Activated CD4-positive, alpha-beta memory T cell treated with anti-CD3 and anti-CD28 coated beads, Interleukin-2, amount 10 ng/mL, durations not matched to agents 7 days and 5 days (primary cell): ENCODE data around the gene CCDC30. TPM values are rescaled to one million over a fixed set of nuclear protein-coding genes. Genes with fewer than 3 reads are reported as not detected.
"Not testable (repeated sequence)": the region's sequence is repeated elsewhere in the genome, so short reads cannot be mapped to it uniquely, and the experiment has no call there.

ENCODE experiments used
- CTCF ChIA-PET: fragments of 350-600 bp; sonication (Branson Sonifier 250); formaldehyde crosslinking; loops from one replicate; lab custom pipeline; 2021; ENCODE audit warnings: antibody characterized with exemption, inconsistent platforms; lab: Charles Lee
- POLR2A ChIA-PET: fragments of 350-600 bp; sonication (Branson Sonifier 250); formaldehyde crosslinking; loops from one replicate; lab custom pipeline; 2021; ENCODE audit warnings: antibody characterized with exemption; lab: Charles Lee
- DNase-seq: peaks from one replicate; pipeline ENCODE4 v3.0.0-alpha.2; 2020
- H3K27ac Mint-ChIP-seq: one replicate; pipeline ENCODE4 v1.8.0; 2021; ENCODE audit warnings: mild to moderate bottlenecking, mixed read lengths
- H3K27me3 Mint-ChIP-seq: one replicate; pipeline ENCODE4 v1.8.0; 2021; ENCODE audit warnings: mixed read lengths
- H3K36me3 Mint-ChIP-seq: one replicate; pipeline ENCODE4 v1.8.0; 2021; ENCODE audit warnings: low read depth, mixed read lengths
- H3K4me1 Mint-ChIP-seq: one replicate; pipeline ENCODE4 v1.8.0; 2021; ENCODE audit warnings: mixed read lengths
- H3K4me3 Mint-ChIP-seq: one replicate; pipeline ENCODE4 v1.8.0; 2021; ENCODE audit warnings: mild to moderate bottlenecking, mixed read lengths
- H3K9me3 Mint-ChIP-seq: one replicate; pipeline ENCODE4 v1.8.0; 2021; ENCODE audit warnings: mixed read lengths
- total RNA-seq, 2 experiments: library from RNA; stranded (reverse); gene quantifications; one replicate each; pipeline ENCODE4 v1.2.3, GENCODE V29; 2021

The CCDC30 gene
- total RNA-seq, 2 experiments from 2014 or later, result 1.6 to 2.5 TPM

DNA sequence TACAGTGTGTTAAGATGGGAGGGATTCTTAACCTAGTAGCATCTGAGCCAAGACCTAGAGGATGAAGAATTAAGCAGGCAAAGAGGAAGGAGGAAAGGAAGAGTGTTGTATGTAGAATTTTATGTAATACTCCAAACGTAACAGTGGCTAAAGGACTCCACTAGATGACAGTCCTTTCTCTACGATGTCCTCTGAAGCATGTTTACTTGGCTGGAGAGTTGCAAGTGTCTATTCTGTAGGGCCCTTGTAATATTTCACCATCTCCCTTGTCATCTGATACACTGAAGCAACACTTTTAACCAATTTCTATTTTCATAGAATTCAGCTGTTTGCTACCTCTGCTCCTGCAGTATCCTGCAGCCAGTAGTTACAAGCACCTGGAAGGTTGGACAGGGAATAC is 217.0 kb downstream of the CCDC30 start:
- no peak overlapping the region for H3K27ac Mint-ChIP-seq
- H3K9me3 Mint-ChIP-seq, result no peaks in the 10 kb centered on the region

DNA sequence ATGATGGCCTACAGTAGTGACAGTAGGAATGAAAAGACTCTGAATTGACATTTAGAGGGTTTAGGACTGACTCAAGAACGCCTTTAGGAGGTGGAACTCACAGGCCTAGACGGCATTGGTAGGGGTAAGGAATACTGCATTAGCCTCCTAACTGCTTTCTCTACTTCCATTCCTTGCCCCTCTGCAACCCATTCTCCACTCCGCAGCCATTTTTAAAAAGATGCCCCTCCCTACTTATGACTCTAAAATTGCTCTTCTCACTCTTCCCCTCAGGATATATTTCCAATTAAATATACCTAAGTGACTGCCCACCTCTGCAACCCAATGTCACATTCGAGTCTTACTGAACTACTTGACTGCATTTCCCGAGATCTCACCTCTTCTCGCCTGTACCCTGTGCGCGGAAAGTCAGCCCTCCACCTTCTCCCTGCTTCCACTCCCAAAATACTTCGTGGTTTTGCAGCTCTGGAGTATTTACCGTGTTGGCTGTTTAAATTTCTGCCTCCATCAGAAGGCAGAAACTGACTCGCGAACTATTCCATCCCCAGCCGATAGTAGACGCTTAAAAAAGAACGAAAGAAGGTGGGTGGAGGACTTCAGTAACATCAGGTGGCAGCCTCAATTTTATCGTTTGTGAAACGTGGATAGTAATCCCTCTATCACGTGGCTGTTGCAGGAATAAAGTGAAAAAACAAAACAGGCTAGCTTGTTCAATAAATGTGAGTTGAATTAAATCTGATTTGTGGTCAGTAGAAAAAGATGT is 218.0 kb downstream of the CCDC30 start:
- peaks cover 33% of the 10 kb centered on the region for H3K36me3 Mint-ChIP-seq
- ChIA-PET POLR2A (interaction anchor here (1.1 to 11.7 kb wide), 8 partner anchors 11 to 86 kb away, joined by 4 to 209 read pairs (median 32); partner anchors contain the start of genes C1orf50, P3H1 and PPIH), CTCF (interaction anchor here (1.6 to 4.9 kb wide), 6 partner anchors 10 to 166 kb away, joined by 4 to 17 read pairs (median 10); partner anchors contain the start of genes C1orf50, P3H1, PPIH and ZNF691)
- H3K27ac Mint-ChIP-seq, result peak overlapping the region; percentile 96
- peak overlapping the region; percentile 97 for H3K4me3 Mint-ChIP-seq
- peaks cover 40% of the 10 kb centered on the region for H3K4me1 Mint-ChIP-seq
- no peaks in the 10 kb centered on the region for H3K9me3 Mint-ChIP-seq
- H3K27me3 Mint-ChIP-seq, result no peaks in the 10 kb centered on the region
- DNase-seq, result no peak

More for the DNA sequence above, 217.0 kb downstream of the CCDC30 start:
- peaks cover 32% of the 10 kb centered on the region for H3K4me1 Mint-ChIP-seq
- ChIA-PET POLR2A (interaction anchor here (1.1 to 11.7 kb wide), 4 partner anchors 12 to 86 kb away, joined by 5 to 209 read pairs (median 36); partner anchors contain the start of genes C1orf50, P3H1 and PPIH), CTCF (interaction anchor here (0.6 to 4.9 kb wide), 3 partner anchors 9 to 267 kb away, joined by 6 to 13 read pairs (median 6); partner anchors contain the start of gene PPIH)
- no peak for DNase-seq
- no peak overlapping the region for H3K4me3 Mint-ChIP-seq
- no peaks in the 10 kb centered on the region for H3K27me3 Mint-ChIP-seq
- peaks cover 34% of the 10 kb centered on the region for H3K36me3 Mint-ChIP-seq

DNA sequence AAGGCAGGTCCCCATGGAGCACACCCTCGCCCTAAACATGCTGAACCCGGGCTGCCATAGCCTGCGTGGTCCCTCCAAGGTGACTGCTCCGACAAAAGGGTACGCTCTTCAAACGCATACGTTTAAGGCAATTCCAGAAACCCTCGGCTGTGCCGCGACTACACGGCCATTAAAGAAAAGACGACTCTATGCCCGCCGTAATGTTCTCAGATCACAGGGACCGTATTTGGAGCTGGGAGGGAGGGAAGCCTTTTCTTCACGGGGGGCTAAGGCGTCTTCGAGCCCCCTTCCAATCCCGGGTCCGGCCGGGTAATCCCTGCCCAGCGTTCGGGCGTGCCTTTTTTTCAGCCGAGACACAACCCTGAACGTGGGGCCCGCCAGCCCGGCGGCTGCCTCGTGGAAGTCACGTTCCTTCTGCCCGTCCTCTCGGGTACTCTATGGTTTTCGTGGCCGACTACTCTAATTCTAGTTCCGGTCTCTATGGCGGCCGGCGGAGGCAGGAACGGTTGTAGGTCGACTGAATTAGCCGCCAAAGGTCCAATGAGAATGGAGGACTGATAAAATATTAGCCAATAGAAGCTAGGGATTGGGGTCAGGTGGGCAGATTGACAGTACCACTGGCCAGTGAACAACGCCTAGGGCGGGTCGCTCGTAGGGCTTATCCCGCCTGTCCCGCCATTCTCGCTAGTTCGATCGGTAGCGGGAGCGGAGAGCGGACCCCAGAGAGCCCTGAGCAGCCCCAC is 218.8 kb downstream of the CCDC30 start, which contains the start of gene YBX1:
YBX1 (plus strand) TSS at position 678 of the 743 bp plus-strand sequence. CDS start 148 bp downstream, outside the sequence.
- Mint-ChIP-seq H3K27me3 (no peaks in the 10 kb centered on the region), H3K4me1 (peaks cover 48% of the 10 kb centered on the region), H3K36me3 (peaks cover 31% of the 10 kb centered on the region), H3K27ac (peak within 1 kb of the TSS; percentile 96), H3K4me3 (peak within 1 kb of the TSS; percentile 97), H3K9me3 (no peaks in the 10 kb centered on the region)
- DNase-seq, result peak; percentile 96
- ChIA-PET CTCF (interaction anchor here (1.6 to 4.9 kb wide), 6 partner anchors 10 to 165 kb away, joined by 4 to 17 read pairs (median 10); partner anchors contain the start of genes C1orf50, P3H1, PPIH and ZNF691), POLR2A (interaction anchor here (0.6 to 11.7 kb wide), 18 partner anchors 11 to 772 kb away, joined by 3 to 209 read pairs (median 4); partner anchors contain the start of genes C1orf50, HYI, P3H1 and PPIH)

DNA sequence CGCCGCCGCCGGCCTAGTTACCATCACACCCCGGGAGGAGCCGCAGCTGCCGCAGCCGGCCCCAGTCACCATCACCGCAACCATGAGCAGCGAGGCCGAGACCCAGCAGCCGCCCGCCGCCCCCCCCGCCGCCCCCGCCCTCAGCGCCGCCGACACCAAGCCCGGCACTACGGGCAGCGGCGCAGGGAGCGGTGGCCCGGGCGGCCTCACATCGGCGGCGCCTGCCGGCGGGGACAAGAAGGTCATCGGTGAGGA is 219.3 kb downstream of the CCDC30 start:
- CTCF ChIA-PET, result interaction anchor here (1.6 to 4.9 kb wide), 5 partner anchors 9 to 164 kb away, joined by 4 to 17 read pairs (median 13); partner anchors contain the start of genes C1orf50, P3H1, PPIH and ZNF691
- Mint-ChIP-seq H3K36me3 (peaks cover 33% of the 10 kb centered on the region), H3K27ac (peak overlapping the region; percentile 96), H3K4me1 (peaks cover 52% of the 10 kb centered on the region), H3K4me3 (peak overlapping the region; percentile 97)
- not testable (repeated sequence) for H3K9me3 Mint-ChIP-seq, H3K27me3 Mint-ChIP-seq, DNase-seq
- POLR2A ChIA-PET, result interaction anchor here (0.7 to 11.7 kb wide), 17 partner anchors 10 to 772 kb away, joined by 3 to 209 read pairs (median 4); partner anchors contain the start of genes C1orf50, HYI, P3H1 and PPIH

DNA sequence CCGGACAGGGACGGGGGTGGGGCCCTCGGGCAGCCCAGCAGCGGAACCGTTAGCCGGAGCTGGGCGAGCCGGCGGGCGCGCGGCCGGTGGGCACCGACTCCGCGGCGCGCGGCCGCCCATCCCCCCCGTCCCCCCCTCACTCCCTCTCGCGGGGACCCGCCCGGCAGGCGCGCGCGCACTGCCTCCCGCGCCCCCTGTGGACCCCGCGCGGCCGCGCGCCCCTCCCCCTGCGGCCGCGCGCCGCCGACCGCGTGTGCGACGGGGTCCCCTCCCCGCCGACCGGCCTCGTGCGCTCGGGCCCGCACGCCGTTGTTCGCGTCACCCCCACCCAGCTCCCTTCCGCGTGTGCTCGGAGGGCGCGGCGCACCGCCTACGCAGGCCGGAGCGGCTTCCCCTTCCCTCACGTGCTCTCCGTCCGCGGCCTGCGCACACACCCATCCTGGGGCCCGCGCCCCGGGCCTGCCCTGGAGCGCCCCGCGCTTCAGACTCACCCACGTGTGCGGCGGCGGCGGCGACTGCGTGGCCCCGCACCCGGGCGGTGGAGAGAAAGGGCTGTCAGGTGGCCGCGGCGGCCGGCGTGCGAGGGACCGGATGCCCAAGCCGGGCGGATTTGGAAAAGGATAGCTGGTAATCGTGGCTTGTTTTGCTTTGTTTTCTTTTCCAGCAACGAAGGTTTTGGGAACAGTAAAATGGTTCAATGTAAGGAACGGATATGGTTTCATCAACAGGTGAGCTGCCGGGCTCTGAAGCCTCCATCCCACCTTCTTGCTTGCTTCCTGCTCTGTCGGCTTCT is 219.8 kb downstream of the CCDC30 start:
- peak overlapping the region; percentile 97 for H3K4me3 Mint-ChIP-seq
- H3K27me3 Mint-ChIP-seq, result no peaks in the 10 kb centered on the region
- ChIA-PET CTCF (interaction anchor here (0.8 to 4.9 kb wide), 8 partner anchors 9 to 226 kb away, joined by 3 to 17 read pairs (median 5); partner anchors contain the start of genes C1orf50, P3H1, PPIH and ZNF691), POLR2A (interaction anchor here (0.7 to 11.7 kb wide), 22 partner anchors 10 to 771 kb away, joined by 3 to 209 read pairs (median 4); partner anchors contain the start of genes C1orf50, ERMAP, HYI and P3H1)
- H3K36me3 Mint-ChIP-seq, result peaks cover 38% of the 10 kb centered on the region
- H3K9me3 Mint-ChIP-seq, result no peaks in the 10 kb centered on the region
- H3K4me1 Mint-ChIP-seq, result peaks cover 58% of the 10 kb centered on the region
- H3K27ac Mint-ChIP-seq, result peak overlapping the region; percentile 94
- peak; percentile 70 for DNase-seq

DNA sequence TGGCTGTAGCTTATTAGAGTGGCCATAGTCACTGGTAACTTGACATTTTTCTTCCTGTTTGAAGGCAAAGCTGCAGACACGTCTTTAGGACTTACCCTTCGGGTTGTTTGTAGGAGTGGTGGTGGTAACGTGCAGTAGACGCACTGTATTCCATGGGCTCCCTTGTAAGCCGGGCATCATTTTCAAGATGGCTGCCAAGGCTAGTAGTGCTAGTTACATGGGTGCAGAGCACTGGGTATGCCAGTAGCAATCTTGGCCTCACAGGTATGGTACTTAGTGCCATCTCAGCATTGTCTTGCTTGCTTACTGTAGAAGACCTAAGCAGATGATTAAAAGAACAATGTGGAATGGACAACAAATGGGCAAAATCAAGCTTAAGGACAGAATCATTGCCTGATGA is 221.1 kb downstream of the CCDC30 start:
- Mint-ChIP-seq H3K27ac (peak overlapping the region; percentile 94), H3K36me3 (peaks cover 48% of the 10 kb centered on the region)
- POLR2A ChIA-PET, result interaction anchor here (1.0 to 11.7 kb wide), 10 partner anchors 8 to 227 kb away, joined by 3 to 209 read pairs (median 10); partner anchors contain the start of genes C1orf50, P3H1, PPCS and PPIH

DNA sequence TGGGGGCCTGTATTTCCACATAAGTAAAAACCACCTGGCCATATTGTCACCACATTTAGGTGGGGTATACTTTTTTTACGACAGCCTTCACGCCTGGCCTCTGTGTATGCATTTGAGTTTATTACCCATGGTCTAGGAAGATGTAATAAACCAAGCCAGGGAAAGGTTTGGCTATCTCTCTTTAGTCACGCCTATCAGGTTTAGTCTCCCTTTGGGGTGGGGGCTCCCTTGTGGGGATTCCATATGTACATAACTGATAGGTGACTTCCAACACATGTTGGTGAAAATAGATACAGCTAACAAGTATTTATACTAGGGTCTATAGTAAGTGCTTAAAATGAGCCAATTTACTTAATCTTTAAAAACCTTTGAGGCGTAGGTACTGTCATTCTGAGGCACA is 223.3 kb downstream of the CCDC30 start:
- H3K4me1 Mint-ChIP-seq, result peaks cover 73% of the 10 kb centered on the region
- CTCF ChIA-PET, result interaction anchor here (0.5 kb wide), 1 partner anchor 108 kb away, joined by 3 read pairs; no protein-coding TSS in a partner anchor
- peaks cover 53% of the 10 kb centered on the region for H3K36me3 Mint-ChIP-seq
- POLR2A ChIA-PET, result interaction anchor here (2.2 to 11.7 kb wide), 3 partner anchors 15 to 28 kb away, joined by 9 to 209 read pairs (median 12); partner anchors contain the start of gene PPIH
- no peak for DNase-seq
- no peaks in the 10 kb centered on the region for H3K27me3 Mint-ChIP-seq
- no peaks in the 10 kb centered on the region for H3K9me3 Mint-ChIP-seq
- no peak overlapping the region for H3K27ac Mint-ChIP-seq
- H3K4me3 Mint-ChIP-seq, result peak overlapping the region; percentile 22

More for the DNA sequence above, 221.1 kb downstream of the CCDC30 start:
- peak; percentile 34 for DNase-seq
- Mint-ChIP-seq H3K4me1 (peaks cover 69% of the 10 kb centered on the region), H3K4me3 (peak overlapping the region; percentile 97), H3K27me3 (no peaks in the 10 kb centered on the region), H3K9me3 (no peaks in the 10 kb centered on the region)
- CTCF ChIA-PET, result interaction anchor here (3.9 to 4.9 kb wide), 2 partner anchors 26 to 82 kb away, joined by 13 to 16 read pairs; partner anchors contain the start of genes C1orf50, P3H1 and PPIH

DNA sequence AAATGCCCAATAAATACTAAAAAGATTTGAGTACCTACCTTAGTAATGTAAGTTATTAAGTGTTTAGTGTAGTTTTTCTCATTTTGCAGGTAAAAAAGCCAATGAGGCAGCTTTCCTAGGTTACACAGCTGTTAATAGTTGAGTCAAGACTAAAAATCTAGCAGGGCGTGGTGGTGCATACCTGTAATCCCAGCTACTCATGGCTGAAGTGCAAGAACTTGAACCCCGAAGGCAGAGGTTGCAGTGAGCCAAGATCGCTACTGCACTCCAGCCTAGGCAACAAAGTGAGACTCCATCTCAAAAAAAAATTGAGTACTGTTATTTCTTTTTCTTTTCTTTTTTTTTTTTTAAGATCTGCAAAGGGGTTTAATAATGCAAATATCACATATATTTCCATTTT is 226.8 kb downstream of the CCDC30 start:
- DNase-seq, result no peak
- Mint-ChIP-seq H3K36me3 (peaks cover 60% of the 10 kb centered on the region), H3K4me3 (no peak overlapping the region), H3K27me3 (no peaks in the 10 kb centered on the region), H3K9me3 (no peaks in the 10 kb centered on the region), H3K27ac (peak overlapping the region; percentile 29), H3K4me1 (peaks cover 85% of the 10 kb centered on the region)
- CTCF ChIA-PET, result interaction anchor here (1.1 to 3.7 kb wide), 3 partner anchors 8 to 109 kb away, joined by 3 to 17 read pairs (median 5); partner anchors contain the start of genes C1orf50, P3H1 and YBX1
- POLR2A ChIA-PET, result interaction anchor here (1.0 to 7.1 kb wide), 4 partner anchors 7 to 77 kb away, joined by 3 to 64 read pairs (median 10); partner anchors contain the start of genes C1orf50, P3H1, PPIH and YBX1

DNA sequence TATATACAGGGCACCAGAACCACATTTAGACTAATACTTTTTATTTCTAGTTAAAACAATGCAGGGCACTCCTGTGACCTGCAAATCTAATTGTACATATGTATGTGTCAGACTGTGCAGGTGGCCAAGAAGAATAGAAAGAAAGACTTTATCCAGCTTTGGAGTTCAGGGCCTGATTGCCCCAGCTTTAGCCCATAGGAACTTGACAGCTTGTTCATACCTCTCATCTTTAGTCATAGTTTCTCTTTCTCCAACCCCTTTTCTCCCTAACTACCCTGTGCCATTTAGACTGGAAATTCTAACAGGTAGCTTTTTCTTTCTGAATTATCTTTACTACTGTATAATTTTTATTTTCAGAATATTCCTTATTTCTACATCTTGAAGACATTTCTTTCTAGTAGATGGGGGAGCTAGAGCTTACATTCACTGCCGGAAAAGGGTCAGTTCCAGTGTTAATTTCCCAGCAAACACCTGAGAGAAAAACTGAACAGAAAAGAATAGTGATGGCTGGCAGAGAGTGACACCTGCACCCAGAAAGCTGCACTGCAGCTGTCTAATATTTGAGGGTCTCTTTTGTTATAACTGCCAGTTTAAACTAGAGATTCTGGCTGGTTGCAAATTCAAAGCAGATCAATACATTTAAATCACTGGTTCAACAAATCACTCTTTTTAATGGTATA is 227.5 kb downstream of the CCDC30 start:
- H3K9me3 Mint-ChIP-seq, result no peaks in the 10 kb centered on the region
- ChIA-PET POLR2A (interaction anchor here (1.0 to 7.1 kb wide), 6 partner anchors 8 to 233 kb away, joined by 3 to 64 read pairs (median 6); partner anchors contain the start of genes C1orf50, P3H1, PPIH and YBX1), CTCF (interaction anchor here (1.1 to 3.7 kb wide), 4 partner anchors 9 to 110 kb away, joined by 3 to 17 read pairs (median 4); partner anchors contain the start of genes C1orf50, P3H1, PPIH and YBX1)
- H3K4me3 Mint-ChIP-seq, result no peak overlapping the region
- peaks cover 83% of the 10 kb centered on the region for H3K4me1 Mint-ChIP-seq
- peak overlapping the region; percentile 13 for H3K27ac Mint-ChIP-seq
- peaks cover 61% of the 10 kb centered on the region for H3K36me3 Mint-ChIP-seq
- no peaks in the 10 kb centered on the region for H3K27me3 Mint-ChIP-seq
- DNase-seq, result no peak

DNA sequence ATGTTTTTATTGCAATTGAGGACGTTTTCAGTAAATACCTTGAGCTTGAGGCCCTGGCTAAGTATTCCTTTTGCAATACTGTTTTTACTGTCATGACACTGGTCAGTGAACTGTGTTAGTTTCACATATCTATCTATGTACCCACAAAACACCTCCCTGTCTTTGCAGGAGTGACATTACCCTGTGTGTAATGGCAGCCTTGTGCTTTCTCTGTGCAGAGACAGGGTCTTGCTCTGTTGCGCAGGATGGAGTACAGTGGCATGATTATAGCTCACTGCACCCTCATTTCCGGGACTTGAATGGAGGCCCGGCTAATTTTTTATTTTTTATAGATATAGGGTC is 228.0 kb downstream of the CCDC30 start:
- Mint-ChIP-seq H3K4me1 (peaks cover 79% of the 10 kb centered on the region), H3K27ac (peak overlapping the region; percentile 13), H3K9me3 (no peaks in the 10 kb centered on the region), H3K36me3 (peaks cover 66% of the 10 kb centered on the region), H3K4me3 (no peak overlapping the region), H3K27me3 (no peaks in the 10 kb centered on the region)
- DNase-seq, result no peak
- ChIA-PET POLR2A (interaction anchor here (1.1 to 7.1 kb wide), 4 partner anchors 9 to 234 kb away, joined by 3 to 64 read pairs (median 12); partner anchors contain the start of genes PPIH and YBX1), CTCF (interaction anchor here (1.1 to 3.7 kb wide), 3 partner anchors 9 to 110 kb away, joined by 3 to 17 read pairs (median 3); partner anchors contain the start of genes PPIH and YBX1)
